GM19468 (cell line): ENCODE data around the gene EZH2.

Experiments used
- ATAC-seq: cut with Tn5 transposase; IDR thresholded peaks from one replicate; pipeline ENCODE4 v1.9.1; 2021; ENCODE audit warnings: mild to moderate bottlenecking, moderate library complexity, moderate number of reproducible peaks; ENCODE audit not compliant: unreplicated experiment; ENCODE audit errors: extremely low read depth

The EZH2 gene

GRCh38 chr7:148814922-148815559, 69.0 kb downstream of the EZH2 start:
- ATAC-seq: no peak

GRCh38 chr7:148813890-148814289, 70.2 kb downstream of the EZH2 start:
- no peak for ATAC-seq

- no peak for ATAC-seq
Measured at GRCh38 chr7:148811892-148812291, 72.2 kb downstream of the EZH2 start.

- ATAC-seq: no peak
Measured at GRCh38 chr7:148809856-148810255, 74.2 kb downstream of the EZH2 start.

GRCh38 chr7:148807436-148807835, 76.7 kb downstream of the EZH2 start:
- ATAC-seq: no peak

- ATAC-seq: no peak
Measured at GRCh38 chr7:148806187-148806586, 77.9 kb downstream of the EZH2 start.

- no peak for ATAC-seq
Measured at GRCh38 chr7:148804343-148805235, 79.5 kb downstream of the EZH2 start.

- no peak for ATAC-seq
Measured at GRCh38 chr7:148803094-148803493, 81.0 kb downstream of the EZH2 start.

GRCh38 chr7:148802101-148802493, 82.0 kb downstream of the EZH2 start:
- no peak for ATAC-seq

GRCh38 chr7:148800677-148801076, 83.4 kb downstream of the EZH2 start:
- no peak for ATAC-seq

- no peak for ATAC-seq
Measured at GRCh38 chr7:148799893-148800555, 84.1 kb downstream of the EZH2 start.

- ATAC-seq: no peak
Measured at GRCh38 chr7:148796841-148797240, 87.2 kb downstream of the EZH2 start.

GRCh38 chr7:148794476-148794875, 89.6 kb downstream of the EZH2 start:
- no peak for ATAC-seq

- no peak for ATAC-seq
Measured at GRCh38 chr7:148793590-148793989, 90.5 kb downstream of the EZH2 start.

- no peak for ATAC-seq
Measured at GRCh38 chr7:148791546-148791945, 92.5 kb downstream of the EZH2 start.

GRCh38 chr7:148790850-148791249, 93.2 kb downstream of the EZH2 start:
- ATAC-seq: no peak

- ATAC-seq: no peak
Measured at GRCh38 chr7:148790131-148790726, 93.9 kb downstream of the EZH2 start.

- no peak for ATAC-seq
Measured at GRCh38 chr7:148789220-148789619, 94.9 kb downstream of the EZH2 start.

GRCh38 chr7:148787571-148788295, 96.4 kb downstream of the EZH2 start:
- no peak for ATAC-seq
